Right lobe of liver (tissue), 4 donors: ENCODE results near the gene ZNF829.

ENCODE experiments used
- POLR2A ChIP-seq: fragments of 450-650 bp; IDR thresholded peaks from one replicate; pipeline ENCODE4 v1.6.1; 2017; ENCODE audit warnings: antibody characterized with exemption, mild to moderate bottlenecking
- TF ChIP-seq, protein P1 (sequence below), 4 donors: fragments of 200-600 bp in 3 of 4; fragments of 450-650 bp in 1 of 4; IDR thresholded peaks; one replicate each; pipeline versions ENCODE4 v1.5.1 to v1.8.0; 2016 to 2022; ENCODE audit warnings: antibody characterized with exemption in 4 of 4, mild to moderate bottlenecking in 2 of 4
- donor health status: DM: no; HTN: no; CAD: no.
- donor health status: DM: no; HTN: no; CAD: no.
- donor health status: DM: no; HTN: yes; CAD: no.

DNA sequence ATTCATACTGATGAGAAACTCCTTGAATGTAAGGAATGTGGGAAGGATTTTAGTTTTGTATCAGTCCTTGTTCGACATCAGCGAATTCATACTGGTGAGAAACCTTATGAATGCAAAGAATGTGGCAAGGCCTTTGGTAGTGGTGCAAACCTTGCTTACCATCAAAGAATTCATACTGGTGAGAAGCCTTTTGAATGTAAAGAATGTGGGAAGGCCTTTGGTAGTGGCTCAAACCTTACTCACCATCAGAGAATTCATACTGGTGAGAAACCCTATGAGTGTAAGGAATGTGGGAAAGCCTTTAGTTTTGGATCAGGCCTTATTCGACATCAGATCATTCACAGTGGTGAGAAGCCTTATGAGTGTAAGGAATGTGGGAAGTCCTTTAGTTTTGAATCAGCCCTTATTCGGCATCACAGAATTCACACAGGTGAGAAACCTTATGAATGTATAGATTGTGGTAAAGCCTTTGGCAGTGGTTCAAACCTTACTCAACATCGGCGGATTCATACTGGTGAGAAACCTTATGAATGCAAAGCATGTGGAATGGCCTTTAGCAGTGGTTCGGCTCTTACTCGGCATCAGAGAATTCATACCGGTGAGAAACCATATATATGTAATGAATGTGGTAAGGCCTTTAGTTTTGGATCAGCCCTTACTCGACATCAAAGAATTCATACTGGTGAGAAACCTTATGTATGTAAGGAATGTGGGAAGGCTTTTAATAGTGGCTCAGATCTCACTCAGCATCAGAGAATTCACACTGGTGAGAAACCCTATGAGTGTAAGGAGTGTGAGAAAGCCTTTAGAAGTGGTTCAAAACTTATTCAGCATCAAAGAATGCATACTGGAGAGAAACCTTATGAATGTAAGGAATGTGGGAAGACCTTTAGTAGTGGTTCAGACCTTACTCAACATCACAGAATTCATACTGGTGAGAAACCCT is 38.8 kb downstream of the ZNF829 start:
- no peak for TF ChIP-seq POLR2A
- TF ChIP-seq, protein P1, sequence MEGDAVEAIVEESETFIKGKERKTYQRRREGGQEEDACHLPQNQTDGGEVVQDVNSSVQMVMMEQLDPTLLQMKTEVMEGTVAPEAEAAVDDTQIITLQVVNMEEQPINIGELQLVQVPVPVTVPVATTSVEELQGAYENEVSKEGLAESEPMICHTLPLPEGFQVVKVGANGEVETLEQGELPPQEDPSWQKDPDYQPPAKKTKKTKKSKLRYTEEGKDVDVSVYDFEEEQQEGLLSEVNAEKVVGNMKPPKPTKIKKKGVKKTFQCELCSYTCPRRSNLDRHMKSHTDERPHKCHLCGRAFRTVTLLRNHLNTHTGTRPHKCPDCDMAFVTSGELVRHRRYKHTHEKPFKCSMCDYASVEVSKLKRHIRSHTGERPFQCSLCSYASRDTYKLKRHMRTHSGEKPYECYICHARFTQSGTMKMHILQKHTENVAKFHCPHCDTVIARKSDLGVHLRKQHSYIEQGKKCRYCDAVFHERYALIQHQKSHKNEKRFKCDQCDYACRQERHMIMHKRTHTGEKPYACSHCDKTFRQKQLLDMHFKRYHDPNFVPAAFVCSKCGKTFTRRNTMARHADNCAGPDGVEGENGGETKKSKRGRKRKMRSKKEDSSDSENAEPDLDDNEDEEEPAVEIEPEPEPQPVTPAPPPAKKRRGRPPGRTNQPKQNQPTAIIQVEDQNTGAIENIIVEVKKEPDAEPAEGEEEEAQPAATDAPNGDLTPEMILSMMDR (IDR thresholded peaks at IDR 0.05), result no peak
